WTC11 (cell line): ENCODE data around the gene ATP6V1F. TPM values are rescaled to one million over a fixed set of nuclear protein-coding genes. Genes with fewer than 3 reads are reported as not detected.

ENCODE experiments used
- ATAC-seq: fragments of 200-7000 bp; cut with Tn5 transposase; 2 replicates; pipeline ENCODE4 v1.10.0; 2021; ENCODE audit warnings: mild to moderate bottlenecking, moderate library complexity
- CTCF ChIA-PET: fragments of 300-600 bp; sonication (Branson Sonifier 250); formaldehyde crosslinking; loops from one replicate; lab custom pipeline; 2021; ENCODE audit warnings: antibody characterized with exemption; lab: Charles Lee
- POLR2A ChIA-PET: fragments of 350-600 bp; sonication (Branson Sonifier 250); formaldehyde crosslinking; loops from one replicate; lab custom pipeline; 2021; ENCODE audit warnings: antibody characterized with exemption; lab: Charles Lee
- DNase-seq: peaks from one replicate; pipeline ENCODE4 v3.0.0; 2021; ENCODE audit warnings: low spot score
- H3K27ac Mint-ChIP-seq: 2 replicates; pipeline ENCODE4 v1.8.0; 2021; ENCODE audit warnings: mixed read lengths
- H3K27me3 Mint-ChIP-seq: 2 replicates; pipeline ENCODE4 v1.8.0; 2021; ENCODE audit warnings: low read depth, mild to moderate bottlenecking, moderate library complexity, mixed read lengths
- H3K36me3 Mint-ChIP-seq: 2 replicates; pipeline ENCODE4 v1.8.0; 2021; ENCODE audit warnings: mixed read lengths
- H3K4me1 Mint-ChIP-seq: 2 replicates; pipeline ENCODE4 v1.8.0; 2022; ENCODE audit warnings: mixed read lengths
- H3K4me3 Mint-ChIP-seq: 2 replicates; pipeline ENCODE4 v1.8.0; 2021; ENCODE audit warnings: mild to moderate bottlenecking, moderate library complexity, mixed read lengths
- H3K9me3 Mint-ChIP-seq: 2 replicates; pipeline ENCODE4 v1.8.0; 2021; ENCODE audit warnings: mixed read lengths
- EMX1 ChIP-seq: fragments of 250-450 bp; sonication (Bioruptor Pico); IDR thresholded peaks from 2 replicates; pipeline ENCODE4 v1.8.0; 2021; ENCODE audit warnings: mild to moderate bottlenecking
- FOXK1 ChIP-seq: sonication (generic); formaldehyde crosslinking; IDR thresholded peaks from 2 replicates; pipeline ENCODE4 v1.8.0; 2022; ENCODE audit warnings: mild to moderate bottlenecking, moderate library complexity, missing genetic modification reagents
- HMGXB4 ChIP-seq: sonication (generic); formaldehyde crosslinking; IDR thresholded peaks from 2 replicates; pipeline ENCODE4 v1.8.1; 2023; ENCODE audit warnings: mild to moderate bottlenecking, moderate library complexity, missing genetic modification reagents
- MAX ChIP-seq: sonication (generic); formaldehyde crosslinking; IDR thresholded peaks from 2 replicates; pipeline ENCODE4 v1.8.0; 2022; ENCODE audit warnings: mild to moderate bottlenecking, missing genetic modification reagents
- PRDM15 ChIP-seq: sonication (generic); formaldehyde crosslinking; IDR thresholded peaks from 2 replicates; pipeline ENCODE4 v1.8.0; 2022; ENCODE audit warnings: missing genetic modification reagents
- SOX15 ChIP-seq: fragments of 250-450 bp; sonication (Bioruptor Pico); IDR thresholded peaks from 2 replicates; pipeline ENCODE4 v1.9.0; 2021; ENCODE audit warnings: mild to moderate bottlenecking
- SP1 ChIP-seq: sonication (generic); formaldehyde crosslinking; conservative IDR thresholded peaks from 2 replicates; pipeline ENCODE4 v1.8.1; 2022; ENCODE audit warnings: missing genetic modification reagents
- TEAD4 ChIP-seq: sonication (generic); formaldehyde crosslinking; IDR thresholded peaks from 2 replicates; pipeline ENCODE4 v1.8.0; 2022; ENCODE audit warnings: mild to moderate bottlenecking, missing genetic modification reagents
- TP53 ChIP-seq: sonication (generic); formaldehyde crosslinking; IDR thresholded peaks from 2 replicates; pipeline ENCODE4 v1.8.1; 2023; ENCODE audit warnings: mild to moderate bottlenecking, missing genetic modification reagents
- ZBTB21 ChIP-seq: sonication (generic); formaldehyde crosslinking; IDR thresholded peaks from 2 replicates; pipeline ENCODE4 v1.8.1; 2023; ENCODE audit warnings: mild to moderate bottlenecking, missing genetic modification reagents, borderline replicate concordance
- ZMAT4 ChIP-seq: fragments of 250-450 bp; sonication (Bioruptor Pico); IDR thresholded peaks from 2 replicates; pipeline ENCODE4 v1.9.0; 2021; ENCODE audit warnings: mild to moderate bottlenecking
- ZNF121 ChIP-seq: sonication (generic); formaldehyde crosslinking; IDR thresholded peaks from 2 replicates; pipeline ENCODE4 v1.8.0; 2023; ENCODE audit warnings: missing genetic modification reagents
- ZNF396 ChIP-seq: fragments of 250-450 bp; sonication (Bioruptor Pico); IDR thresholded peaks from 2 replicates; pipeline ENCODE4 v1.8.0; 2021; ENCODE audit warnings: mild to moderate bottlenecking, moderate library complexity, borderline replicate concordance
- ZNF671 ChIP-seq: fragments of 250-450 bp; sonication (Bioruptor Pico); IDR thresholded peaks from 2 replicates; pipeline ENCODE4 v1.8.0; 2021; ENCODE audit warnings: mild to moderate bottlenecking
- total RNA-seq: library from RNA; stranded (reverse); gene quantifications from 3 replicates; pipeline ENCODE4 v1.2.3, GENCODE V29; 2021
- TF ChIP-seq, protein P1 (sequence below): sonication (generic); formaldehyde crosslinking; IDR thresholded peaks from 2 replicates; pipeline ENCODE4 v1.8.1; 2022; ENCODE audit warnings: missing genetic modification reagents, borderline replicate concordance

Gene ATP6V1F
- total RNA-seq, 1 experiment from 2014 or later, result 117 TPM

- Mint-ChIP-seq H3K9me3 (no peaks in the 10 kb centered on the region), H3K4me3 (peak overlapping the region; percentile 67)
- POLR2A ChIA-PET, result interaction anchor here (0.6 to 1.6 kb wide), 6 partner anchors 8 to 222 kb away, joined by 3 to 6 read pairs (median 3); partner anchors contain the start of genes CALU and CCDC136
Measured at GRCh38 chr7:128832880-128833147, 29.8 kb upstream of the ATP6V1F start.

More at GRCh38 chr7:128832880-128833147, 29.8 kb upstream of the ATP6V1F start:
- CTCF ChIA-PET, result interaction anchor here (0.6 to 5.8 kb wide), 17 partner anchors 9 to 478 kb away, joined by 3 to 97 read pairs (median 5); partner anchors contain the start of genes ATP6V1F and KCP
- DNase-seq, result no peak
- peaks cover 36% of the 10 kb centered on the region for H3K4me1 Mint-ChIP-seq
- ATAC-seq, result no peak
- no peaks in the 10 kb centered on the region for H3K36me3 Mint-ChIP-seq
- TF ChIP-seq ZNF121 (CRISPR knock-in tag), result no peak
- no peak for TF ChIP-seq ZNF396 (CRISPR knock-in tag)
- TF ChIP-seq SP1 (CRISPR knock-in tag), result no peak
- TF ChIP-seq TEAD4 (CRISPR knock-in tag), result no peak
- TF ChIP-seq TP53 (CRISPR knock-in tag), result no peak
- no peak for TF ChIP-seq SOX15 (CRISPR knock-in tag)
- no peak for TF ChIP-seq ZNF671 (CRISPR knock-in tag)
- TF ChIP-seq ZMAT4 (CRISPR knock-in tag), result no peak
- TF ChIP-seq MAX (CRISPR knock-in tag), result no peak
- TF ChIP-seq ZBTB21 (CRISPR knock-in tag), result no peak
- TF ChIP-seq HMGXB4 (CRISPR knock-in tag), result no peak
- no peak for TF ChIP-seq EMX1 (CRISPR knock-in tag)
- TF ChIP-seq, protein P1, sequence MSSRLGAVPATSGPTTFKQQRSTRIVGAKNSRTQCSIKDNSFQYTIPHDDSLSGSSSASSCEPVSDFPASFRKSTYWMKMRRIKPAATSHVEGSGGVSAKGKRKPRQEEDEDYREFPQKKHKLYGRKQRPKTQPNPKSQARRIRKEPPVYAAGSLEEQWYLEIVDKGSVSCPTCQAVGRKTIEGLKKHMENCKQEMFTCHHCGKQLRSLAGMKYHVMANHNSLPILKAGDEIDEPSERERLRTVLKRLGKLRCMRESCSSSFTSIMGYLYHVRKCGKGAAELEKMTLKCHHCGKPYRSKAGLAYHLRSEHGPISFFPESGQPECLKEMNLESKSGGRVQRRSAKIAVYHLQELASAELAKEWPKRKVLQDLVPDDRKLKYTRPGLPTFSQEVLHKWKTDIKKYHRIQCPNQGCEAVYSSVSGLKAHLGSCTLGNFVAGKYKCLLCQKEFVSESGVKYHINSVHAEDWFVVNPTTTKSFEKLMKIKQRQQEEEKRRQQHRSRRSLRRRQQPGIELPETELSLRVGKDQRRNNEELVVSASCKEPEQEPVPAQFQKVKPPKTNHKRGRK (CRISPR knock-in tag), result no peak
- no peak for TF ChIP-seq PRDM15
- TF ChIP-seq FOXK1 (CRISPR knock-in tag), result no peak
- H3K27ac Mint-ChIP-seq, result no peak overlapping the region
- H3K27me3 Mint-ChIP-seq, result peaks cover 32% of the 10 kb centered on the region
